HG03108 (cell line): ENCODE measurements around the gene LRP1.

Experiments used
- ATAC-seq: cut with Tn5 transposase; IDR thresholded peaks from one replicate; pipeline ENCODE4 v1.9.1; 2021; ENCODE audit warnings: moderate library complexity; ENCODE audit not compliant: unreplicated experiment

LRP1 gene

DNA sequence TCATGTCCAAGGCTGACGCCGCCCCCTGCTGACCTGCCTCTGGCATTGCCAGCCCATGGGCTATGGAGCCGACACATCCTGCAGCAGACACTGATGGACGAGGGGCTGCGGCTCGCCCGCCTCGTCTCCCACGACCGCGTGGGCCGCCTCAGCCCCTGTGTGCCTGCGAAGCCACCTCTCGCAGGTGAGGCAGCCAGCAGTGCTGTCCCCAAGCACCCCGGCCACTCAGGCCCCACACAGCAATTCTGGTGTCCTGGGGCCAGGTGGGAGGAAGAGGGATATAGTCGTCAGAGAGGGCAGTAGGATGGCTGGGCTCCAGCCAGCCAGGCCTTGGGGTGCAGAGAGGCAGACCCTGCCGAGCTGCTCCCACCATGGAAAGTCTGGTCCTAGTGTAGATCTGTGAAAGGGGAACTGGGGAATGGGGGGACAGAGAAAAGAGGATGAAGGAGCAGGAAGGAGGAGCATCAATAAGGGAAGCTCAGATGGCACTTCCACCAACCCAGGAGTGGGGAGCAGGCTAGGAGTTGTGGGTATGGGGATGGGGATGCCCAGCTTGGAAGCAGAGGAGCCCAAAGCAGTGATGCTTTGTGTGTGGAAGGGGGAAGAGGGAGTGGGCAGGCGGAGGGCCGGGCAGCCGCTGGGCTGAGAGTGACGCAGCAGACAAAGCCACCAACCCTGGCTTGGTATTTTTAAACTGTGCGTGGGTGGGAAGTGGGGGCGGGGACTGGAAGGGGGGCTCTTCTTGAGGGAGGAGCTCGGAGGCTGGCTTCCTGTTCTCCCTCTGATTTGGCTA lies 34.7 kb upstream of the LRP1 start:
- ATAC-seq: no peak

- ATAC-seq: no peak
These were observed 33.8 kb upstream of the LRP1 start for GRCh38 chr12:57094208-57095160.

DNA sequence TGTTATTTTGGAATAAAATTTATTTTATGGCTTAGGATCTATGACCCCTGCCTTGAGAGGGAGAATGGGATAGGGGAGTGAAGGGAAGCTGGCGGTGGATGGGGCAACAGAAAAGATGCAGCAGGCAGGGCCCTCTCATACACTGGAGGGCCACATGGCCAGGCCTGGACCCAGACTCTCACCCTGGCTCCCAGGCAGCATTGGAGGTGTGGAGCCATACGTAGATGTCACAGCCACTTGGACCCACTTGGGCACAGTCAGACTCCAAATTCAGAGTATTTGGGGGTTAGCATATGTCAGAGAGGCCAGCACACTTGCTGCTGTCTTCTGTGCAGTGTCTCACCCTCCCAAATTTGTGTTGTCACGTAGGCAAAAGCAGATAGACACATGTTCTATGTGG lies 32.8 kb upstream of the LRP1 start:
- no peak for ATAC-seq

- ATAC-seq: no peak
These were observed 32.1 kb upstream of the LRP1 start for GRCh38 chr12:57096099-57096572.

DNA sequence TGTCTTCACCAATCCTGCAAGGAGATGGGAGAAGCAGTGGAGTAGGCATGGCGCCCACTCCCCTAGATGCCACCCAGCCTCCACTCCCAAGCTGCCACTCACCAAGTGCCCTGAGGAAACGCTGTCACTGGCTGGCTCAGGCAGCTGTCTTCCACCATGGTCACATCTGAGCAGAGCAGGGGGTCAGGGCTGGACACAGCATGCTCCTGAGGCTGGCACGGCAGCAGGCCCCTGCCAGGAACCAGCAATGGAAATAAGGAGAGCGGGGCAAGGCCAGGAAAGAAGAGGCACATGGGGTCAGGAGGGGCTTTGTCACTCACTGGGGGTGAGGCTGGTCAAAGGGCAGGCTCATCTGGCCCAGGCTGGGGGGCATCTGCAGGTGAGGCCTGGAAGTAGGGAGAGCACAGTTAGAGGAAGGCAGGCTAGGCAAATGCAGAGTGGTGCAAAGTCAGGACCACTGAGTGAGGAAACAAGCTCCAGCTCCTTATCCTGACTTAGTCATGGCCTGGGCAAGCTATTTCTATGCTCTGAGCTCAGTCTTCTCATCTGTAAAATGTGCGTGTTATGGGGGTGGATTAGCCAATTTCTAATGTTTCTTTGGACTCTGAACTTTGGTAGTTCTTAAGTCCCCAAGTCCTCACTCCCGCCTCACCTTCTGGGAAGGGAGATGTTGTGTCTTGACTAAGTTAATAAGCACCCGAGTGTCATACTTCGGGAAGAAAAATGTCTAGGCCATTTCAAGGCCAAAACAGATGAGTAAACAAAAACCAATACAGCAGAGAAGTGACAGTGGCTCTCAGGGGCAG lies 31.3 kb upstream of the LRP1 start:
- ATAC-seq: no peak

- ATAC-seq: no peak
These were observed 30.8 kb upstream of the LRP1 start for GRCh38 chr12:57097554-57097835.

- ATAC-seq: no peak
These were observed 29.7 kb upstream of the LRP1 start for GRCh38 chr12:57098546-57098945.

- ATAC-seq: no peak
These were observed 29.1 kb upstream of the LRP1 start for GRCh38 chr12:57099047-57099714.

DNA sequence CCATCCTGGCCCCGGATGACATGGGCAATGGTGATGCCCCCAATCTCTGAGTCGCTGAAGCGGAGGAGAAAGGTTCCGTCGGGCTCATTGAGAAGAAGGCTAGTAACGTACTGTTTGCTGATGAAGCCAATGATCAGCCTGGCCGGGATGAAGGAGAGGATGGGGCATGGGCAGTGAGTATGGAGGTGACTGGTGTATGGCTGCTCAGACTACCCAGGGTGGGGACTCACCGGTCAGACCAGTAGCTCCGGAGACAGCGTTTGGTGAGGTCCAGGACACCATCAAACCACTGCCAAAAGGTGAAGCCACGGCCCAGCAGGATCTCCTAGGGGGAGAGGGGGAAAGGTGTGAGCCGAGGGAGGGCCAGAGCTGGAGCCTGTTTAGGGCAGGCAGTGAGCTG lies 28.5 kb upstream of the LRP1 start:
- no peak for ATAC-seq

DNA sequence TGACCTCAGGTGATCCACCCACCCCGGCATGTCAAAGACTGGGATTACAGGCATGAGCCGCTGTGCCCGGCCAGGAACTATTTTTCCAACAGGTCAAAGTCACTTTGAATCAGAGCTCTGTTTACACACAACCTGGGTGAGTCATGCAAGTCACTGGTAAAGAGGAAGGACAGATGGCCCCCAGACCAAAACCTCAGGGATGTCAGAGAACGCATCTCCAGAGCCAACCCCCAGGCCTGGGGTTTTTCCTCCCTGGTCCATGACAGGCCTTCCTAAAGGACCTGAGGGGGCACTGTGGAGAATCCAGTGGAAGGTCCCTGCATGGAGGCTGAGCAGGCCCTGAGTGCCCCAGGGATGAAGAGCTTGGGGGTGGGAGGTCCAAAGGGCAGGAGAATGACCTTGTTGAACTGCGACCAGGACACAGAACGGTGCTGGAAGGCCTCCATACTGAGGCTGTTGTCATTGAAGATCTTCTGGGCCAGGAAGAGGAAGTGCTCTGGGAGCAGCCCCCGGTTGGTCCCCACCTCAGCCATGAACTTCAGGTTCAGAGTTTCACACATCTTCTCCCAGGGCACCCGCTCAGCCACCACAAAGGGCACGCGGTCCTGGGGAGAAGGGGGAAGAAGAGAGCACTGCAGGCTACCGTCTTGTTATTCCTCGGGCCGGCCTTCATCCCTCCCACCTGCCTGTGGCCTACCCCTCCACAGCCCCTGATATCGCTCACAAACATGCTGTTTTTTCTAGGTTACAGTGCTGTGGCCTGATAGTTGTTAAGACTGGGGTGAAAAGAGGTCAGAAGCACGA lies 26.2 kb upstream of the LRP1 start:
- no peak for ATAC-seq

- no peak for ATAC-seq
These were observed 24.4 kb upstream of the LRP1 start for GRCh38 chr12:57103856-57104255.

- ATAC-seq: no peak
These were observed 23.9 kb upstream of the LRP1 start for GRCh38 chr12:57104292-57104910.

GRCh38 chr12:57105011-57105753 lies 23.1 kb upstream of the LRP1 start:
- no peak for ATAC-seq

GRCh38 chr12:57106021-57106708 lies 22.1 kb upstream of the LRP1 start:
- no peak for ATAC-seq

GRCh38 chr12:57107456-57108155 lies 20.7 kb upstream of the LRP1 start:
- ATAC-seq: no peak

GRCh38 chr12:57109207-57110103 lies 18.8 kb upstream of the LRP1 start:
- ATAC-seq: no peak
